CD14-positive monocyte (primary cell): ENCODE data around the gene CARNS1. TPM values are rescaled to one million over a fixed set of nuclear protein-coding genes. Genes with fewer than 3 reads are reported as not detected.

Experiments used
- DNase-seq, 3 donors: peaks; one replicate each; pipeline ENCODE4 v3.0.0-alpha.2; 2011 to 2022
- H2AFZ ChIP-seq: 2 replicates; pipeline ENCODE4 v1.6.0; 2012; ENCODE audit warnings: mild to moderate bottlenecking, low read depth, low read length, inconsistent platforms; ENCODE audit not compliant: insufficient read depth, poor library complexity, severe bottlenecking
- H3K27ac ChIP-seq, 2 donors: 1 replicate in 1 of 2; 2 replicates in 1 of 2; pipeline ENCODE4 v1.5.1; 2012 to 2013; ENCODE audit warnings: low read length in 2 of 2, control low read depth in 1 of 2, inconsistent platforms in 1 of 2, low read depth in 1 of 2, mild to moderate bottlenecking in 1 of 2
- H3K27me3 ChIP-seq, 2 donors: one replicate each; pipeline versions ENCODE4 v1.6.0 to v1.6.1; 2011 to 2013; ENCODE audit warnings: low read length in 2 of 2; ENCODE audit not compliant: control insufficient read depth in 2 of 2, insufficient read depth in 2 of 2
- H3K36me3 ChIP-seq, 2 donors: replicated peaks in 1 of 2; 1 replicate in 1 of 2; 2 replicates in 1 of 2; pipeline versions ENCODE4 v1.5.1 to v1.6.1; 2012 to 2013; ENCODE audit warnings: low read length in 2 of 2, control low read depth in 1 of 2, inconsistent platforms in 1 of 2, mild to moderate bottlenecking in 1 of 2; ENCODE audit not compliant: insufficient read depth in 2 of 2, control insufficient read depth in 1 of 2
- H3K4me1 ChIP-seq, 2 donors: 1 replicate in 1 of 2; 2 replicates in 1 of 2; pipeline versions ENCODE4 v1.5.1 to v1.6.1; 2012 to 2013; ENCODE audit warnings: low read length in 2 of 2, control low read depth in 1 of 2, inconsistent platforms in 1 of 2, mild to moderate bottlenecking in 1 of 2, moderate library complexity in 1 of 2; ENCODE audit not compliant: insufficient read depth in 2 of 2, control insufficient read depth in 1 of 2
- H3K4me2 ChIP-seq: replicated peaks from 2 replicates; pipeline ENCODE3; 2012; ENCODE audit warnings: low read length, moderate library complexity, mild to moderate bottlenecking; ENCODE audit not compliant: poor library complexity, severe bottlenecking; ENCODE audit errors: extremely low read depth
- H3K4me3 ChIP-seq, 3 experiments: fragments of 200-600 bp in 1 of 3; sonication (generic) in 1 of 3; replicated peaks in 1 of 3; 1 replicate in 2 of 3; 2 replicates in 1 of 3; pipeline ENCODE4 v1.5.1; 2011 to 2013; ENCODE audit warnings: low read length in 3 of 3, mild to moderate bottlenecking in 3 of 3, control low read depth in 2 of 3, low read depth in 2 of 3, inconsistent platforms in 1 of 3, moderate library complexity in 1 of 3
- H3K79me2 ChIP-seq: 2 replicates; pipeline ENCODE4 v1.6.0; 2012; ENCODE audit warnings: mild to moderate bottlenecking, control low read depth, inconsistent platforms, low read length, moderate library complexity; ENCODE audit not compliant: insufficient read depth
- H3K9ac ChIP-seq: 2 replicates; pipeline ENCODE4 v1.6.0; 2017; ENCODE audit warnings: low read length, mild to moderate bottlenecking; ENCODE audit not compliant: insufficient read depth, poor library complexity, severe bottlenecking
- H3K9me3 ChIP-seq, 2 donors: replicated peaks in 1 of 2; 1 replicate in 1 of 2; 2 replicates in 1 of 2; pipeline versions ENCODE4 v1.5.1 to v1.6.1; 2012 to 2013; ENCODE audit warnings: low read length in 2 of 2, control low read depth in 1 of 2; ENCODE audit not compliant: control insufficient read depth in 1 of 2, insufficient read depth in 1 of 2
- H4K20me1 ChIP-seq: 2 replicates; pipeline ENCODE4 v1.6.0; 2012; ENCODE audit warnings: mild to moderate bottlenecking, low read length, control low read depth, moderate library complexity; ENCODE audit not compliant: insufficient read depth
- H3K27ac Mint-ChIP-seq, 7 donors: one replicate each; pipeline ENCODE4 v1.8.0; 2020; ENCODE audit warnings: mild to moderate bottlenecking in 7 of 7, mixed read lengths in 7 of 7, moderate library complexity in 6 of 7, inconsistent platforms in 2 of 7
- H3K27me3 Mint-ChIP-seq, 3 donors: one replicate each; pipeline ENCODE4 v1.8.0; 2021 to 2022; ENCODE audit warnings: low read depth in 3 of 3, mild to moderate bottlenecking in 3 of 3, mixed read lengths in 3 of 3, moderate library complexity in 3 of 3, inconsistent platforms in 1 of 3
- H3K36me3 Mint-ChIP-seq, 2 donors: one replicate each; pipeline ENCODE4 v1.8.0; 2020; ENCODE audit warnings: mixed read lengths in 2 of 2, inconsistent platforms in 1 of 2, mild to moderate bottlenecking in 1 of 2
- H3K4me1 Mint-ChIP-seq: one replicate; pipeline ENCODE4 v1.8.0; 2020; ENCODE audit warnings: mild to moderate bottlenecking, mixed read lengths
- H3K4me3 Mint-ChIP-seq, 2 donors: one replicate each; pipeline ENCODE4 v1.8.0; 2020; ENCODE audit warnings: mild to moderate bottlenecking in 2 of 2, mixed read lengths in 2 of 2, moderate library complexity in 1 of 2
- H3K9me3 Mint-ChIP-seq, 7 donors: one replicate each; pipeline ENCODE4 v1.8.0; 2020 to 2022; ENCODE audit warnings: mixed read lengths in 7 of 7, mild to moderate bottlenecking in 6 of 7, moderate library complexity in 6 of 7, inconsistent platforms in 2 of 7
- WGBS: methylation state at CpG from one replicate; pipeline ENCODE4 v1.1.5; 2013; ENCODE audit warnings: missing lambda C conversion rate; ENCODE audit not compliant: insufficient coverage; 5-methylcytosine and 5-hydroxymethylcytosine counted together
- intact Hi-C, 2 donors: fragments of 100-400 bp; cut with micrococcal nuclease; formaldehyde crosslinking; loops; one replicate each; pipeline versions ENCODE4 v1.15.0 to v1.15.1; 2023
- polyA plus RNA-seq, 3 donors: library from polyadenylated mRNA; depleted of rRNA in 1 of 3; unstranded in 2 of 3; stranded (reverse) in 1 of 3; fragments of 300-500 nt in 2 of 3; fragments of >200 nt in 1 of 3; fragmentation: Illumina TruSeq in 2 of 3; gene quantifications; 1 replicate in 2 of 3; 2 replicates in 1 of 3; pipeline ENCODE4 v1.2.3, GENCODE V29; 2012 to 2021
- TF ChIP-seq, protein P1 (sequence below): fragments of 200-600 bp; IDR thresholded peaks from one replicate; pipeline ENCODE4 v1.8.0; 2022; ENCODE audit warnings: antibody characterized with exemption, mild to moderate bottlenecking

Gene CARNS1
- polyA plus RNA-seq, 3 donors, result 0.09 TPM; not detected in 2

GRCh38 chr11:67389477-67389876 lies 26.0 kb upstream of the CARNS1 start:
- H4K20me1 ChIP-seq, result peaks cover 23% of the 10 kb centered on the region
- peaks cover 0 to 8% (median 1%) of the 10 kb centered on the region in 3 donors for H3K27me3 Mint-ChIP-seq
- H3K36me3 ChIP-seq, result peaks cover 0 to 5% of the 10 kb centered on the region in 2 donors
- peaks cover 3 to 7% of the 10 kb centered on the region in 2 donors for H3K36me3 Mint-ChIP-seq
- WGBS, result 73% methylated on average over 5 of the region's 6 CpGs
- no peaks in the 10 kb centered on the region for H3K27me3 ChIP-seq
- H2AFZ ChIP-seq, result no peak overlapping the region
- H3K4me1 Mint-ChIP-seq, result peaks cover 41% of the 10 kb centered on the region
- peaks cover 25 to 37% of the 10 kb centered on the region in 2 donors for H3K4me1 ChIP-seq
- no peak overlapping the region for H3K27ac ChIP-seq
- no peak overlapping the region for H3K4me3 Mint-ChIP-seq
- H3K9ac ChIP-seq, result no peak overlapping the region
- no peak overlapping the region for H3K4me2 ChIP-seq
- DNase-seq, result peak in 1 of 3 donors; percentile 42
- TF ChIP-seq, protein P1, sequence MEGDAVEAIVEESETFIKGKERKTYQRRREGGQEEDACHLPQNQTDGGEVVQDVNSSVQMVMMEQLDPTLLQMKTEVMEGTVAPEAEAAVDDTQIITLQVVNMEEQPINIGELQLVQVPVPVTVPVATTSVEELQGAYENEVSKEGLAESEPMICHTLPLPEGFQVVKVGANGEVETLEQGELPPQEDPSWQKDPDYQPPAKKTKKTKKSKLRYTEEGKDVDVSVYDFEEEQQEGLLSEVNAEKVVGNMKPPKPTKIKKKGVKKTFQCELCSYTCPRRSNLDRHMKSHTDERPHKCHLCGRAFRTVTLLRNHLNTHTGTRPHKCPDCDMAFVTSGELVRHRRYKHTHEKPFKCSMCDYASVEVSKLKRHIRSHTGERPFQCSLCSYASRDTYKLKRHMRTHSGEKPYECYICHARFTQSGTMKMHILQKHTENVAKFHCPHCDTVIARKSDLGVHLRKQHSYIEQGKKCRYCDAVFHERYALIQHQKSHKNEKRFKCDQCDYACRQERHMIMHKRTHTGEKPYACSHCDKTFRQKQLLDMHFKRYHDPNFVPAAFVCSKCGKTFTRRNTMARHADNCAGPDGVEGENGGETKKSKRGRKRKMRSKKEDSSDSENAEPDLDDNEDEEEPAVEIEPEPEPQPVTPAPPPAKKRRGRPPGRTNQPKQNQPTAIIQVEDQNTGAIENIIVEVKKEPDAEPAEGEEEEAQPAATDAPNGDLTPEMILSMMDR, result peak; percentile 62
- H3K4me3 ChIP-seq, result no peak overlapping the region
- intact Hi-C loops, result no loop called here
- peak overlapping the region in 3 of 7 donors; percentile 22 to 71 (median 48) for H3K27ac Mint-ChIP-seq
- no peaks in the 10 kb centered on the region for H3K9me3 ChIP-seq
- H3K9me3 Mint-ChIP-seq, result peaks cover 0 to 1% (median 0%) of the 10 kb centered on the region in 7 donors
- peaks cover 36% of the 10 kb centered on the region for H3K79me2 ChIP-seq

GRCh38 chr11:67390947-67391303 lies 24.6 kb upstream of the CARNS1 start:
- peak overlapping the region; percentile 80 for H3K9ac ChIP-seq
- no peaks in the 10 kb centered on the region for H3K27me3 ChIP-seq
- H3K4me1 Mint-ChIP-seq, result peaks cover 41% of the 10 kb centered on the region
- H3K4me2 ChIP-seq, result peak overlapping the region; percentile 86
- H3K27ac ChIP-seq, result peak overlapping the region; percentile 75 to 89
- TF ChIP-seq, protein P1, result no peak
- peak overlapping the region; percentile 85 to 92 (median 88) for H3K27ac Mint-ChIP-seq
- peaks cover 27% of the 10 kb centered on the region for H4K20me1 ChIP-seq
- 1% methylated on average over 10 of the region's 15 CpGs for WGBS
- intact Hi-C loops, result loop anchor here in 1 of 2 donors (5.0 to 10.0 kb wide), 2 partner anchors 36 to 546 kb away; partner anchors contain the start of genes RCE1 and RPS6KB2
- H3K4me1 ChIP-seq, result peaks cover 25 to 37% of the 10 kb centered on the region in 2 donors
- peaks cover 7 to 11% of the 10 kb centered on the region in 2 donors for H3K36me3 Mint-ChIP-seq
- H3K9me3 ChIP-seq, result no peaks in the 10 kb centered on the region
- peaks cover 0 to 1% (median 0%) of the 10 kb centered on the region in 7 donors for H3K9me3 Mint-ChIP-seq
- H2AFZ ChIP-seq, result peak overlapping the region; percentile 96
- H3K4me3 ChIP-seq, result peak overlapping the region; percentile 71 to 92 (median 82)
- H3K79me2 ChIP-seq, result peaks cover 36% of the 10 kb centered on the region
- H3K36me3 ChIP-seq, result peaks cover 4 to 11% of the 10 kb centered on the region in 2 donors
- no peak for DNase-seq
- H3K27me3 Mint-ChIP-seq, result peaks cover 0 to 8% (median 1%) of the 10 kb centered on the region in 3 donors
- peak overlapping the region; percentile 91 to 98 for H3K4me3 Mint-ChIP-seq
